ENCODE data around the gene BBX.

DNA sequence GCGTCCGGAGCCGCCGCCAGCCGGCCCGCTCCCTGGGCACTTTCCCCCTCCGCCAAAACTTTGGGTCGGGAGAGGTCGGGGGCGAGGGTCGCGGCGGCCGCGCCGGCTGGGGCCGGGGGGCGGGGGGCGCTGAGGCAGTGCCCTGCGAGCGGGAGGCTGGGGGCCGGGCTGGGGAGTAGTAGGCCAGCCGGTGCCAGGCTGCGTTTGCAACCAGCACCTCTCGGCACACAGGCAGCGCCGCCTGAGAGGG is 452 bp downstream of the BBX start:
- TF ChIP-seq TAF1 (IDR thresholded peaks at IDR 0.05; ENCODE audit: low read depth, low read length): no peak
- no peak for TF ChIP-seq POLR2A (IDR thresholded peaks at IDR 0.05; ENCODE audit: low read depth, low read length)
